ENCODE measurements around the gene SRD5A2.
"Not testable (repeated sequence)": the region's sequence is repeated elsewhere in the genome, so short reads cannot be mapped to it uniquely, and the experiment has no call there.

The SRD5A2 gene

GRCh38 chr2:31531101-31531500 is 49.6 kb downstream of the SRD5A2 start:
- DNase-seq: no peak

GRCh38 chr2:31529256-31529655 is 51.5 kb downstream of the SRD5A2 start:
- DNase-seq: no peak

GRCh38 chr2:31528823-31529222 is 51.9 kb downstream of the SRD5A2 start:
- DNase-seq: no peak

- no peak for DNase-seq
Observed at GRCh38 chr2:31526946-31527732, 53.6 kb downstream of the SRD5A2 start.

- DNase-seq: no peak
Observed at GRCh38 chr2:31525876-31526275, 54.9 kb downstream of the SRD5A2 start.

GRCh38 chr2:31524592-31524991 is 56.1 kb downstream of the SRD5A2 start:
- DNase-seq: no peak

GRCh38 chr2:31523871-31524492 is 56.8 kb downstream of the SRD5A2 start:
- DNase-seq: no peak

- DNase-seq: no peak
Observed at GRCh38 chr2:31522786-31523185, 58.0 kb downstream of the SRD5A2 start.

- DNase-seq: no peak
Observed at GRCh38 chr2:31517442-31518203, 63.1 kb downstream of the SRD5A2 start.

- DNase-seq: no peak
Observed at GRCh38 chr2:31515586-31515985, 65.2 kb downstream of the SRD5A2 start.

- no peak for DNase-seq
Observed at GRCh38 chr2:31513553-31513952, 67.2 kb downstream of the SRD5A2 start.

- DNase-seq: no peak
Observed at GRCh38 chr2:31511376-31511775, 69.4 kb downstream of the SRD5A2 start.

GRCh38 chr2:31505111-31505510 is 75.6 kb downstream of the SRD5A2 start:
- no peak for DNase-seq

GRCh38 chr2:31504311-31504710 is 76.4 kb downstream of the SRD5A2 start:
- DNase-seq: no peak

- not testable (repeated sequence) for DNase-seq
Observed at GRCh38 chr2:31496451-31496874, 84.3 kb downstream of the SRD5A2 start.

- not testable (repeated sequence) for DNase-seq
Observed at GRCh38 chr2:31489339-31489738, 91.4 kb downstream of the SRD5A2 start.

GRCh38 chr2:31483246-31483645 is 97.5 kb downstream of the SRD5A2 start:
- no peak for DNase-seq

- no peak for DNase-seq
Observed at GRCh38 chr2:31476511-31477180, 104.1 kb downstream of the SRD5A2 start.

GRCh38 chr2:31475692-31476091 is 105.0 kb downstream of the SRD5A2 start:
- DNase-seq: no peak

- no peak for DNase-seq
Observed at GRCh38 chr2:31474296-31474695, 106.4 kb downstream of the SRD5A2 start.
